Glomerular endothelial cell (primary cell): ENCODE results near the gene TFPI. TPM values are rescaled to one million over a fixed set of nuclear protein-coding genes. Genes with fewer than 3 reads are reported as not detected.

Source experiments
- DNase-seq: peaks from one replicate; pipeline ENCODE4 v3.0.0-alpha.2; 2011; ENCODE audit warnings: low read depth, low spot score; ENCODE audit errors: extremely low read depth
- total RNA-seq: library from RNA; depleted of rRNA; stranded (reverse); fragments of >200 nt; gene quantifications from 2 replicates; pipeline ENCODE4 v1.2.3, GENCODE V29; 2015

The TFPI gene
- total RNA-seq, 1 donor from 2014 or later, result 224 TPM

DNA sequence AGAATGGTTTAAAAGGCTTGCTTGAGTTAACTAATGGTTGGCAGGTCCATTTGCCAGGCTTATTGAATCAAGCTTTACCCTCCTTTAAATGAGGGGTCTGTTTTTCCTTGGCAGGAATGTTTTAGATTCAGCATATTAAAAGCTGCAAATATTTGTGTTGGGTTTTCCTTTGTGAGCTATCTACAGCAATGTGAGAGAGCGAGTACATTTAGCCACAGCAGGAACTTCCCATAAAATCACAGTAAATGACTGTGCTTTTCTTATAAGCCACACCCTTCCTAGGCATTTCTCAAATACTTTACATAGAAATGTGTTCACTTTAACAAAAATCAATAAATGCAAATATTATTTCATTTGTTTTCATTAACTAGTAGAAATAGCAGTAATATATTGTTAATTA lies 130.1 kb downstream of the TFPI start:
- DNase-seq, result no peak

DNA sequence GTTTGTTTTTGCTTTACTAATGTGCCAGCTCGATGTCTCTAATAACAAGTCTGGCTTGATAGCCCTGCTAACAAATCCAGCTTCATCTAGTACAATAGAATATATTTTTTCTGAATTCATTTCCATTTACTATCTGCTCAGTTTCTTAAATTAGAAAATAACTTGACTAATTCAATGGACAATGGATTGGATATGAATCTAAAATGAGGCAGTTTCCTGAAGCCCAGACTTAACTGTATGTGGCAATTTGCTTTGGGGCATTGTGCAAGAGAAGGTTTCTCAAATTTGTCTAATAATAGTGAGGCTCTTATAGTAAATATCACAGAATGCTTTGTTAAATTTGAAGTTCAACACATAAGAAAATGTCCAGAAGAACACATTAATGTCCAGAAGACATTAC lies 132.0 kb downstream of the TFPI start:
- DNase-seq, result no peak

DNA sequence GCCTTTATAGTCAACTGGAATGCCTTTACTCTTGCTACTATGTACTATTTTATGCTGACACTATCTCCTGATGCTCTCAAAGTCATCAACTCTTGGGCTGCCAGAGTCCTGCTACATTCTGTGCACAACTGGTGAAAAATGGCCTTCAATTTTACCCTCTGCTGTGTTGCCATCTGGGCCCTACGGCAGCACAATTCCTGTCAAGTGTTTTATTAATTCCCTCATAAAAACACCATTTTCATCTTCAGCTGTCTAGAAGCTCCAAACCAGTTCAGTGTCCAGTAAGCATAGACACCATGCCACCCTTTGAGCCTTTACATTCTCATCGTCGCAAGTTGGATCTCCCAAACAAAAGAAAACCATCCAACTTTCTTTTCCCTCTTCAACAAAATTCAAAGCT lies 132.7 kb downstream of the TFPI start:
- no peak for DNase-seq

DNA sequence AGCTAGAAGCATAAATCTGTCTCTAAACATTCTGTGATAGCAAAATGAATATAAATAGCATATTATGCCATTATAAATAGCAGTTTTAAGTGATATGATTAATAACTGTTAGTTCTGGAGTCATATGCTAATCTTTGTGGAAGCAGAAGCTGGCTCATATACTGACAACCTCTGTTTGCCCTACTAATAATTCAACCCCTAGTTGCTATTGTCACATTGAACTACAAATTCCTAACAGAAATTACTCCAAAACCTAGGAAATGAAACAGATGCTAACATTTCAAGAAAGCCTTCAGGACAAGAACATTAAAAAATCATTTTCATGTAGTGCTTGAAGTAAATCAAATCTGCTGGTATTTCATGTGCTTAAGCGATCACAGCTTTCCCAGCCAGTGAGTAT lies 134.4 kb downstream of the TFPI start:
- no peak for DNase-seq

DNA sequence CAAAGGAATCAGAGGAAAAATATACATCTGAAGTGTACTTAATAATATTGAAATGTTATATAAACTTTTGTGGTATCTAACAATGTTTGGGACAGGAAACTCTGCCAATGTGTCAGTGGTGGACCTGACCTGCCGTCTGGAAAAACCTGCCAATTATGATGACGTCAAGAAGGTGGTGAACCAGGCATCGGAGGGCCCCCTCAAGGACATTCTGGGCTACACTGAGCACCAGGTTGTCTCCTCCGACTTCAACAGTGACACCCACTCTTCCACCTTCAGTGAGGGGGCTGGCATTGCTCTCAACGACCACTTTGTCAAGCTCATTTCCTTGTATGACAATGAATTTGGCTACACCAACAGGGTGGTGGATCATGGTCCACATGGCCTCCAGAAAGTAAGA lies 138.8 kb downstream of the TFPI start:
- DNase-seq, result no peak

Other genes starting within 250 kb of the TFPI start
- 116 and 137 TPM in 2 replicates for gene CALCRL, start 106.2 kb downstream of the TFPI start, total RNA-seq